SK-N-SH (cell line): ENCODE data around the gene PDK1. TPM values are rescaled to one million over a fixed set of nuclear protein-coding genes. Genes with fewer than 3 reads are reported as not detected.

Experiments
- CTCF ChIA-PET: fragments of 300-600, 350-600 bp; formaldehyde crosslinking; extraction: SDS; loops from one replicate; lab custom pipeline; 2021; lab: Yijun Ruan, JAX
- POLR2A ChIA-PET: fragments of 350-600 bp; sonication (Branson Sonifier 250); formaldehyde crosslinking; extraction: SDS; loops from one replicate; lab custom pipeline; 2020; ENCODE audit warnings: antibody characterized with exemption, inconsistent platforms; lab: Yijun Ruan, JAX
- DNase-seq: peaks from one replicate; pipeline ENCODE4 v3.0.0; 2012
- H2AFZ ChIP-seq: fragments of 200-600 bp; sonication (generic); 2 replicates; pipeline ENCODE4 v1.8.1; 2016; ENCODE audit warnings: antibody characterized with exemption, mild to moderate bottlenecking, low read depth
- H3F3A ChIP-seq: fragments of 200-600 bp; sonication (generic); replicated peaks from 2 replicates; pipeline ENCODE3; 2016; ENCODE audit warnings: antibody characterized with exemption, mild to moderate bottlenecking; ENCODE audit not compliant: insufficient read depth
- H3K27ac ChIP-seq, 2 experiments: fragments of 200-500 bp in 1 of 2; fragments of 200-600 bp in 1 of 2; sonication (Bioruptor generic) in 1 of 2; sonication (generic), shearing (Covaris generic) in 1 of 2; 2 replicates each; pipeline versions ENCODE4 v1.5.1 to v1.6.1; 2014 to 2016; ENCODE audit warnings: low read depth in 2 of 2, inconsistent platforms in 1 of 2, low read length in 1 of 2, mild to moderate bottlenecking in 1 of 2, mixed read lengths in 1 of 2
- H3K27me3 ChIP-seq: fragments of 200-600 bp; sonication (generic), shearing (Covaris generic); 2 replicates; pipeline ENCODE4 v1.6.1; 2016; ENCODE audit warnings: mixed run types; ENCODE audit not compliant: insufficient read depth
- H3K36me3 ChIP-seq, 2 experiments: fragments of 200-500 bp in 1 of 2; fragments of 200-600 bp in 1 of 2; sonication (Bioruptor generic) in 1 of 2; sonication (generic) in 1 of 2; replicated peaks in 1 of 2; 2 replicates each; pipeline versions ENCODE3 to v1.5.1; 2014 to 2016; ENCODE audit warnings: low read length in 1 of 2, mild to moderate bottlenecking in 1 of 2; ENCODE audit not compliant: insufficient read depth in 2 of 2, control insufficient read depth in 1 of 2
- H3K4me1 ChIP-seq, 2 experiments: fragments of 200-500 bp in 1 of 2; fragments of 200-600 bp in 1 of 2; sonication (Bioruptor generic) in 1 of 2; sonication (generic), shearing (Covaris generic) in 1 of 2; 2 replicates each; pipeline versions ENCODE4 v1.5.1 to v1.6.1; 2014 to 2016; ENCODE audit warnings: low read depth in 1 of 2, low read length in 1 of 2, mixed run types in 1 of 2; ENCODE audit not compliant: insufficient read depth in 2 of 2, control insufficient read depth in 1 of 2
- H3K4me2 ChIP-seq: fragments of 200-600 bp; sonication (generic), shearing (Covaris generic); 2 replicates; pipeline ENCODE4 v1.6.1; 2017; ENCODE audit warnings: mixed run types
- H3K4me3 ChIP-seq, 2 experiments: fragments of 200-500 bp in 1 of 2; fragments of 200-600 bp in 1 of 2; sonication (Bioruptor generic) in 1 of 2; sonication (generic), shearing (Covaris generic) in 1 of 2; 2 replicates each; pipeline versions ENCODE4 v1.5.1 to v1.8.1; 2014 to 2016; ENCODE audit warnings: low read depth in 2 of 2, inconsistent platforms in 1 of 2, low read length in 1 of 2, mild to moderate bottlenecking in 1 of 2, mixed read lengths in 1 of 2, moderate library complexity in 1 of 2
- H3K79me2 ChIP-seq: fragments of 200-600 bp; sonication (generic); 2 replicates; pipeline ENCODE4 v1.8.1; 2017; ENCODE audit warnings: mild to moderate bottlenecking; ENCODE audit not compliant: insufficient read depth
- H3K9ac ChIP-seq: fragments of 200-600 bp; sonication (generic); 2 replicates; pipeline ENCODE4 v1.6.1; 2017; ENCODE audit warnings: mixed run types
- H3K9me2 ChIP-seq: fragments of 200-600 bp; sonication (generic); 2 replicates; pipeline ENCODE4 v1.6.1; 2017; ENCODE audit warnings: mixed run types
- H3K9me3 ChIP-seq: fragments of 200-600 bp; sonication (generic); 2 replicates; pipeline ENCODE4 v1.6.1; 2017; ENCODE audit warnings: mixed run types, mild to moderate bottlenecking, moderate library complexity
- H4K20me1 ChIP-seq: fragments of 200-600 bp; sonication (generic); 2 replicates; pipeline ENCODE4 v1.6.1; 2017; ENCODE audit warnings: mild to moderate bottlenecking, mixed run types; ENCODE audit not compliant: insufficient read depth
- CHD2 ChIP-seq: fragments of 150-350 bp; IDR thresholded peaks from 2 replicates; pipeline ENCODE4 v1.6.1; 2018; ENCODE audit warnings: low read length; ENCODE audit not compliant: partially characterized antibody
- CTCF ChIP-seq: fragments of 200-600 bp; sonication (generic); IDR thresholded peaks from 2 replicates; pipeline ENCODE4 v1.6.1; 2017; ENCODE audit warnings: antibody characterized with exemption, mild to moderate bottlenecking, moderate library complexity
- ELF1 ChIP-seq: IDR thresholded peaks from 2 replicates; pipeline ENCODE4 v1.4.0; 2012
- EZH2phosphoT487 ChIP-seq: fragments of 200-600 bp; sonication (generic); IDR thresholded peaks from 2 replicates; pipeline ENCODE4 v1.6.1; 2017; ENCODE audit warnings: low read depth, mixed run types, mild to moderate bottlenecking, antibody characterized with exemption, moderate library complexity, borderline replicate concordance
- FOSL2 ChIP-seq: IDR thresholded peaks from 2 replicates; pipeline ENCODE4 v1.4.0; 2012; ENCODE audit warnings: low read depth, mild to moderate bottlenecking, moderate library complexity, borderline replicate concordance
- GABPA ChIP-seq: IDR thresholded peaks from 2 replicates; pipeline ENCODE4 v1.4.0; 2012; ENCODE audit warnings: low read depth, mild to moderate bottlenecking
- GATA2 ChIP-seq: sonication (generic); formaldehyde crosslinking; IDR thresholded peaks from 2 replicates; pipeline ENCODE4 v1.5.0; 2020; ENCODE audit warnings: mild to moderate bottlenecking, missing genetic modification reagents
- JUND ChIP-seq: IDR thresholded peaks from 2 replicates; pipeline ENCODE4 v1.4.0; 2012
- NFIC ChIP-seq: IDR thresholded peaks from 2 replicates; pipeline ENCODE4 v1.4.0; 2012; ENCODE audit warnings: borderline replicate concordance
- NRF1 ChIP-seq: IDR thresholded peaks from 2 replicates; pipeline ENCODE4 v1.6.1; 2012; ENCODE audit warnings: low read depth, mild to moderate bottlenecking, low read length
- PBX3 ChIP-seq: IDR thresholded peaks from 2 replicates; pipeline ENCODE4; 2012
- POLR2AphosphoS5 ChIP-seq: IDR thresholded peaks from 2 replicates; pipeline ENCODE4 v1.6.1; 2012; ENCODE audit warnings: low read depth, low read length
- RXRA ChIP-seq: IDR thresholded peaks from 2 replicates; pipeline ENCODE4 v1.4.0; 2012; ENCODE audit warnings: low read depth, mild to moderate bottlenecking, borderline replicate concordance
- SIN3A ChIP-seq: IDR thresholded peaks from 2 replicates; pipeline ENCODE4 v1.6.1; 2012; ENCODE audit warnings: low read depth, mild to moderate bottlenecking, low read length, moderate library complexity, borderline replicate concordance
- SMC3 ChIP-seq: IDR thresholded peaks from 2 replicates; pipeline ENCODE4 v1.6.1; 2012; ENCODE audit warnings: low read depth, low read length, improper control_type of control experiment
- TCF12 ChIP-seq: IDR thresholded peaks from 2 replicates; pipeline ENCODE4 v1.4.0; 2012
- TEAD4 ChIP-seq: IDR thresholded peaks from 2 replicates; pipeline ENCODE4 v1.4.0; 2012; ENCODE audit warnings: mild to moderate bottlenecking, borderline replicate concordance; ENCODE audit not compliant: insufficient read depth
- USF1 ChIP-seq: IDR thresholded peaks from 2 replicates; pipeline ENCODE4 v1.4.0; 2012; ENCODE audit warnings: low read depth, borderline replicate concordance
- YY1 ChIP-seq: IDR thresholded peaks from 2 replicates; pipeline ENCODE4 v1.4.0; 2012; ENCODE audit warnings: low read depth, mild to moderate bottlenecking
- WGBS: methylation state at CpG from one replicate; pipeline ENCODE4 v1.1.6; 2017; ENCODE audit warnings: low lambda C conversion rate; 5-methylcytosine and 5-hydroxymethylcytosine counted together
- polyA plus RNA-seq, 3 experiments: library from polyadenylated mRNA; depleted of rRNA; stranded (reverse); fragments of >200 nt; gene quantifications; 2 replicates each; pipeline ENCODE4 v1.2.3, GENCODE V29; 2012
- TF ChIP-seq, protein P1 (sequence below): IDR thresholded peaks from 2 replicates; pipeline ENCODE4 v1.4.0; 2012; ENCODE audit warnings: low read depth

PDK1 gene
- polyA plus RNA-seq, 1 of the 3 experiments (the other 2 are of a cell fraction) = 5.3 TPM

DNA sequence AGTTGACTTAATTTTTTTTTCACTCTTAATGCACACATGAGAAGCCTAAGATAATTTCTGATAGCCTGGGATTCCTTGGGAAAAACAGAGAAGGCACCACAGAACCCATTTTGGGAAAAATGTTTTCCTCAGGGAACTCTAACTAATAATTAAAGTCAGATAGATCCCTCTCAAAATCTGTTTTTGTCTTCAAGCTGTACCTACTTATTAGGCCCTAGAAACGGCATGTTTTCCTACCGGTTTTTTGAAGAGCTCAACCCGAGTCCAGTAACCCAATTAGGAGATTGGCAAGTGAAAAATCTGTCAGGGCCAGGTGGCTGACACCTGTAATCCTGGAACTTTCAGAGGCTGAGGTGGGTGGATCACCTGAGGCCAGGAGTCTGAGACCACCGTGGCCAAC lies 16.1 kb upstream of the PDK1 start:
- Histone ChIP-seq H3K27me3 (no peaks in the 10 kb centered on the region), H3K9me2 (no peaks in the 10 kb centered on the region), H3F3A (no peaks in the 10 kb centered on the region), H3K79me2 (no peaks in the 10 kb centered on the region), H3K4me3 (no peak overlapping the region), H3K4me1 (no peaks in the 10 kb centered on the region), H3K27ac (no peak overlapping the region), H3K9me3 (no peaks in the 10 kb centered on the region), H3K4me2 (no peak overlapping the region), H3K9ac (no peak overlapping the region), H2AFZ (no peak overlapping the region), H3K36me3 (no peaks in the 10 kb centered on the region), H4K20me1 (no peaks in the 10 kb centered on the region)
- DNase-seq = no peak
- 16% methylated on average over 4 of the region's 4 CpGs for WGBS
- TF ChIP-seq FOSL2 = no peak
- TF ChIP-seq CTCF = no peak
- TF ChIP-seq POLR2AphosphoS5 = no peak
- TF ChIP-seq CHD2 = no peak
- no peak for TF ChIP-seq YY1
- TF ChIP-seq SIN3A = no peak
- TF ChIP-seq GABPA = no peak
- TF ChIP-seq ELF1 = no peak
- no peak for TF ChIP-seq TEAD4
- TF ChIP-seq RXRA = no peak
- no peak for TF ChIP-seq SMC3
- TF ChIP-seq USF1 = no peak
- TF ChIP-seq, protein P1, sequence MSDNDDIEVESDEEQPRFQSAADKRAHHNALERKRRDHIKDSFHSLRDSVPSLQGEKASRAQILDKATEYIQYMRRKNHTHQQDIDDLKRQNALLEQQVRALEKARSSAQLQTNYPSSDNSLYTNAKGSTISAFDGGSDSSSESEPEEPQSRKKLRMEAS = no peak
- no peak for TF ChIP-seq NFIC
- no peak for TF ChIP-seq JUND
- TF ChIP-seq GATA2 (CRISPR knock-in tag) = no peak
- no peak for TF ChIP-seq NRF1
- TF ChIP-seq EZH2phosphoT487 = no peak
- CTCF ChIA-PET = interaction anchor here (0.7 to 1.1 kb wide), 4 partner anchors 12 to 392 kb away, joined by 3 read pairs; no protein-coding TSS in a partner anchor
- POLR2A ChIA-PET = no interaction called here

- DNase-seq = no peak
- no peaks in the 10 kb centered on the region for H3K4me1 ChIP-seq
- H3K79me2 ChIP-seq = no peaks in the 10 kb centered on the region
- H3K4me3 ChIP-seq = no peak overlapping the region
- H3K9ac ChIP-seq = no peak overlapping the region
- no peaks in the 10 kb centered on the region for H3K9me2 ChIP-seq
- H2AFZ ChIP-seq = no peak overlapping the region
- POLR2A ChIA-PET = interaction anchor here (0.6 kb wide), 1 partner anchor 16 kb away, joined by 6 read pairs; no protein-coding TSS in a partner anchor
- H3K27ac ChIP-seq = no peak overlapping the region
- CTCF ChIA-PET = interaction anchor here (0.7 to 1.1 kb wide), 3 partner anchors 12 to 391 kb away, joined by 3 read pairs; no protein-coding TSS in a partner anchor
- H3F3A ChIP-seq = no peaks in the 10 kb centered on the region
- no peaks in the 10 kb centered on the region for H3K36me3 ChIP-seq
- H3K27me3 ChIP-seq = no peaks in the 10 kb centered on the region
- no peak overlapping the region for H3K4me2 ChIP-seq
- H3K9me3 ChIP-seq = no peaks in the 10 kb centered on the region
- no peaks in the 10 kb centered on the region for H4K20me1 ChIP-seq
- no peak for TF ChIP-seq PBX3
- no peak for TF ChIP-seq CTCF
- TF ChIP-seq SIN3A = no peak
- TF ChIP-seq NFIC = no peak
- no peak for TF ChIP-seq TCF12
- no peak for TF ChIP-seq GABPA
- no peak for TF ChIP-seq ELF1
- TF ChIP-seq USF1 = no peak
- TF ChIP-seq CHD2 = no peak
Measured at GRCh38 chr2:172540421-172540820, 15.5 kb upstream of the PDK1 start.
